Measurements from ENCODE around the gene DPH6. TPM values are rescaled to one million over a fixed set of nuclear protein-coding genes. Genes with fewer than 3 reads are reported as not detected.
"Not testable (repeated sequence)": the region's sequence is repeated elsewhere in the genome, so short reads cannot be mapped to it uniquely, and the experiment has no call there.

The DPH6 gene, protein sequence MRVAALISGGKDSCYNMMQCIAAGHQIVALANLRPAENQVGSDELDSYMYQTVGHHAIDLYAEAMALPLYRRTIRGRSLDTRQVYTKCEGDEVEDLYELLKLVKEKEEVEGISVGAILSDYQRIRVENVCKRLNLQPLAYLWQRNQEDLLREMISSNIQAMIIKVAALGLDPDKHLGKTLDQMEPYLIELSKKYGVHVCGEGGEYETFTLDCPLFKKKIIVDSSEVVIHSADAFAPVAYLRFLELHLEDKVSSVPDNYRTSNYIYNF
- total RNA-seq = 11.2 and 13.2 TPM in 2 replicates

DNA sequence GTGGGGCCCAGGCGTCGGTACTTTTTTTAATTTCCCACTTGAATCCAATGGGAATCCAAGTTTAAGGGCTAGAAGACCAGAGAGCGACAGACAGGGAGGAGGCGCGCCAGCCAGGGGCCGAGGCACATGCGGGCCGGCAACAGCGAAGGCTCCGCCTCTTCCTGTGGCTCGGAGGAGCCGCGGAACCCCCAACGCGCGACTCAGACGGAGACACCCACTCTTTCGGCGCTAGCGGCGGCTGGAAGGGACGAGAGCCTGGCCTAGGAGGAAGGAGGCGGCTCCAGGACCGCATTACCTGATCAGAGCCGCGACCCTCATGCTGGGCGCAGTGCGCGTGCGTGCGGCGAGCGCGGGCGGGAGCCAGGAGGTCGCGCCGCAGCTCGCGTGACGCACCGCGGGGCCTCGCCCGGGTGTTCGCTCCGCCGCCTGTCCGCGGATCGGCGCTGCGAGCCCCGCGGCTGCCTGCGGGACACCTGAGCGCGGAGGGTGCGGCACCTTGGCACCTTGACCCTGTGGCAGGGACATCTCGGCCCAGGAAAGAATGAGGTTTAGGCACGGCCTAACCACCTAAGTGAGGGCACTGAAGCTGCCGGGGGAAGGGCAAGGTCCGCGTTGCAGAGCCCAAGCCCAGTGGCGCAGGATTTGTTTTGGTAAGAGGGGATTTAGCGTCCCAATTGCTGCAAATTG is at the start of gene DPH6:
Gene DPH6, minus strand, starts transcription at position 342 of the 687 bp plus-strand sequence. Its CDS starts 24 bp downstream, at position 318.
- peak within 1 kb of the TSS; percentile 92 for H3K4me3 Mint-ChIP-seq (ENCODE audit: low read depth)
- no peaks in the 10 kb centered on the region for H3K9me3 Mint-ChIP-seq
- intact Hi-C loops (cut with micrococcal nuclease) = loop anchor here (10.0 kb wide), 2 partner anchors 119 to 551 kb away; no protein-coding TSS in a partner anchor
- no peaks in the 10 kb centered on the region for H3K36me3 Mint-ChIP-seq (ENCODE audit: low read depth)
- peak within 1 kb of the TSS; percentile 96 for H3K27ac Mint-ChIP-seq
- peak; percentile 78 for DNase-seq (ENCODE audit: low spot score)
- no peaks in the 10 kb centered on the region for H3K27me3 Mint-ChIP-seq (ENCODE audit: low read depth)
- peaks cover 16% of the 10 kb centered on the region for H3K4me1 Mint-ChIP-seq (ENCODE audit: low read depth)

DNA sequence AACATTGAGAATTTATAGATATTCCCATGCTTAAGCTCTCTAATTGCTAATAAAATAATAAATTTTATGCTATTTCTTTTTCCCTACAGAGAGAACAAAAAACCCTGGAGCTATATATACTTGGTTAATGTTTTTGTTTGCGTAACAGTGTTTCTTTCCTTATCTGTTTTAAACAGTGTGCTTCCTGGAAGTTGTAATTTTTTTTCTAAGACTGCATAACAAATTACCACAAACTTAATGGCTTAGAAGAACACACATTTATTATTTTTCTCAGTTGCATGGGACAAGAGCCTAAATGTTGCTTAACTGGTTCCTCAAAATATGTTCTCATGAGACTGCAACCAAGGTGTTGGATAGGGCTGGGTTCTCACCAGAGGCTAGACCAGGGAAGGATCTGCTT is 49.7 kb upstream of the DPH6 start:
- intact Hi-C loops (cut with micrococcal nuclease) = no loop called here
- DNase-seq (ENCODE audit: low spot score) = no peak
- no peaks in the 10 kb centered on the region for H3K27me3 Mint-ChIP-seq (ENCODE audit: low read depth)
- H3K9me3 Mint-ChIP-seq = peaks cover 4% of the 10 kb centered on the region
- H3K27ac Mint-ChIP-seq = no peak overlapping the region
- H3K36me3 Mint-ChIP-seq (ENCODE audit: low read depth) = no peaks in the 10 kb centered on the region
- no peaks in the 10 kb centered on the region for H3K4me1 Mint-ChIP-seq (ENCODE audit: low read depth)
- H3K4me3 Mint-ChIP-seq (ENCODE audit: low read depth) = no peak overlapping the region

DNA sequence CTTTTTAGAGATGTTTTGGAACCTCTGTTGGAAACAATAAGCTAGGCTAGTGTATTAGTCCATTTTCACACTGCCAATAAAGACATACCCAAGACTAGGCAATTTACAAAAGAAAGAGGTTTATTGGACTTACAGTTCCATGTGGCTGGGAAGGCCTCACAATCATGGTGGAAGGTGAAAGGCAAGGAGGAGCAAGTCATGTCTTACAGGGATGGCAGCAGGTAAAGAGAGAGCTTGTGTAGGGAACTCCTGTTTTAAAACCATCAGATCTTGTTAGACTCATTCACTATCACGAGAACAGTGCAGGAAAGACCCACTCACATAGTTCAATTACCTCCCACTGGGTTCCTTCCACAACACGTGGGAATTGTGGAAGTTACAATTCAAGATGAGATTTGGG is 46.0 kb upstream of the DPH6 start:
- H3K4me3 Mint-ChIP-seq (ENCODE audit: low read depth); H3K4me1 Mint-ChIP-seq (ENCODE audit: low read depth); H3K36me3 Mint-ChIP-seq (ENCODE audit: low read depth); H3K9me3 Mint-ChIP-seq; H3K27me3 Mint-ChIP-seq (ENCODE audit: low read depth); DNase-seq (ENCODE audit: low spot score); intact Hi-C loops (cut with micrococcal nuclease); H3K27ac Mint-ChIP-seq: not testable (repeated sequence)

DNA sequence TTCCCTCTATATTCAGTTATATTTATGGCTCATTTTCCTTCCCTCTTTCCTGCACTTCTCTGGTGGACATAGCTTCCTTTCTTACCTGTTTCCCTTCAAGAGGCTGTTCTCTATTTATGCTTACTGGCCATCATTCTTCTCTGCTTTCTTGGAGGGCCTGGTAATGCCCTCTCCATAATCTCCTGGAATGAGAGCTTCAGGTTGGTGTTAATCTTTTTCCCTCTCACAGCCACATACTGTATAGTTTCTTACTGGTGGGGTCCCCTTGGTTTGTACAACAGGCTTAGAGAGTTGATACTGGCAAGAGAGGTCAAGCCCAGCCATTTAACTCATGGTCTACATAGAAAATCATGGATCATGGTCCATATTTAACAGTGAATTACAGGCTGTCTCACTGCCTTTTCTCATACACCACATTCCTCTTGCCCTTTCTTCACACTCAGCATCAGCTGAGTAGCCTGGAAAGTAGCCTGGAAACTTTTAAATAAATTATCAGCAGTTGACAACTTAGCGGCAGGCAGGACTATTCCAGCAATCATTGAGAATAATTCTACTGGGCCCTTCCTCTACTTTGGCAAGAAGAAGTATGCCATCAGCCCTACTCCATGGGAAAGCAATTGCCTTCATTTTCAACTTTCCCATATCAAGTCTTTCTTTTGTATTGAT is 38.0 kb upstream of the DPH6 start:
- no peaks in the 10 kb centered on the region for H3K9me3 Mint-ChIP-seq
- DNase-seq (ENCODE audit: low spot score) = no peak
- H3K27ac Mint-ChIP-seq = no peak overlapping the region
- no peaks in the 10 kb centered on the region for H3K4me1 Mint-ChIP-seq (ENCODE audit: low read depth)
- H3K27me3 Mint-ChIP-seq (ENCODE audit: low read depth) = peaks cover 6% of the 10 kb centered on the region
- H3K4me3 Mint-ChIP-seq (ENCODE audit: low read depth) = no peak overlapping the region
- intact Hi-C loops (cut with micrococcal nuclease) = no loop called here
- no peaks in the 10 kb centered on the region for H3K36me3 Mint-ChIP-seq (ENCODE audit: low read depth)

DNA sequence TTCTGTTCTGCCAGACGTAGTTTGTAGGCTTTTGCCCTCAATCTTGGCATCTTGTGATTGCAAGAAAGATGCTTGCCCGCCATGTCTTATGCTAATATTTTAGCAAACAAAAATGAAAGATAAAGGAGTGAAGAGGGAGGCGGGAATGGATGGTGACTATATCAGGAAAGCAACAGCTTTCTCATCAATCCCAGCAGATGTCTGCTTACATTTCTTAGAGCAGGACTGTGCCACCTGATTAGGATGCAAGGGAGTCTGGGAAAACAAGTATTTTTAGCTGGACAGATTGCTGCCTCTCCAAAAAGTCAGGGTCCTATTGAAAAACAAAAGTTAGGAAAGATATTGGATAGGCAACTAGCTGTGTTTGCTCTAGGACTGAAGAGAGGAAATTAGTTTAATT is 34.6 kb upstream of the DPH6 start:
- H3K9me3 Mint-ChIP-seq = no peaks in the 10 kb centered on the region
- intact Hi-C loops (cut with micrococcal nuclease) = no loop called here
- no peak overlapping the region for H3K4me3 Mint-ChIP-seq (ENCODE audit: low read depth)
- H3K27me3 Mint-ChIP-seq (ENCODE audit: low read depth) = peaks cover 6% of the 10 kb centered on the region
- DNase-seq (ENCODE audit: low spot score) = no peak
- no peaks in the 10 kb centered on the region for H3K4me1 Mint-ChIP-seq (ENCODE audit: low read depth)
- no peak overlapping the region for H3K27ac Mint-ChIP-seq
- no peaks in the 10 kb centered on the region for H3K36me3 Mint-ChIP-seq (ENCODE audit: low read depth)

DNA sequence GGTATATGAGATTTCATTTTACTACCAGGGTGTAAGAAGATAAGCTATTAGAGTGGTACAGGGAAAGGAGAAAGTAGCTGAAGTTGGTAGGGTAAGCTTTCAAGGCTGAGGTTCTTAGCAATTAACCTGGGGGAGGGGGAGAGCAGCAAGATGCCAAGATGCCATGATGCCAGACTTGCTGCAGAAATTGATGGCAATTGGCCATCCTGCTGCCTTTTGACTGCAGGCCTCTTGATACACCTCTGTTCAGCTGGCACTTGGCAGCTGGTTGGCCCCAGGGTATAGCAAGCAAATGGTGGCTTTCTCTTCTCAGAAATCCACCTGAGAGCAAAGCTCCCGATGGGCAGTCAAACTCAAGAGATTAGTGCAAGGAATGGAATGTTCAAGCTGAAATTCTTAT is 21.4 kb upstream of the DPH6 start:
- Mint-ChIP-seq H3K27me3 (ENCODE audit: low read depth) (no peaks in the 10 kb centered on the region), H3K27ac (no peak overlapping the region), H3K36me3 (ENCODE audit: low read depth) (no peaks in the 10 kb centered on the region), H3K9me3 (no peaks in the 10 kb centered on the region), H3K4me1 (ENCODE audit: low read depth) (no peaks in the 10 kb centered on the region), H3K4me3 (ENCODE audit: low read depth) (no peak overlapping the region)
- intact Hi-C loops (cut with micrococcal nuclease) = no loop called here
- no peak for DNase-seq (ENCODE audit: low spot score)

DNA sequence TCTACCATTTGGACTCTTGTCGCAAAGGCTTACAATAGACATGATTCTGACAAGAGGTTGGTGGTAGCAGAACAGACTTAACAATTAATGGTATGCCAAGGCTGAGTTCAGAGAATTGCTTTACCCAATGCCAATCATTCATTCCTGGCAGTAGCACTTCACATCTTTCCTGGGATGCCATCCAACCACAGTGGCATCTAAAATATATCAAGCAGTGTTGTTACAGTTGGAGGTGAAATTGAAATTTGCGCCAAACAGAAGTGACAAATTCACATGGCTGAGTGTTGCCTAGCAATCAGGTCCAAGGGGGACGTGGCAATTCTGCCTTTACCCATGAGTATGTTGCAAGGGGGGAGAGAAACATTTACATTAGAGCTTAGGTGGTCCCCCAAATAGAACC is 21.0 kb upstream of the DPH6 start:
- H3K36me3 Mint-ChIP-seq (ENCODE audit: low read depth) = no peaks in the 10 kb centered on the region

DNA sequence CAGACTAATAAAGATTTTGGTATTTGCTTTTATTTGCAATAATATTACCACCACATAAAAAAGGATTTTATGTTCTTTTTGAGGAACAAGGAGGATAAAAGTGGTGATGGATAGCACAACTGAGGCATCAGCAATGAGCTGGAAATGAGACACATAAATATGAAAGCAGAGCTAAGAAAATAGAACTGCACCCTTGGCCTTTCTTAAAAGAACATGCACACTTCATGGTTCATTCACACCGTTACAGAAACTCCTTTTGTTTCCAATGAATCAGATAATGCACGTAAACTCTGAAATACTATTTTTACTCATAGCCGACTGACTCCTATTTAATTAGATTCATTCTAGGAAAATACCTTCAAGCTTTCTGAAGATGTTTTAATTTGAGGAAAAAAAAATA is 19.9 kb upstream of the DPH6 start:
- no peak overlapping the region for H3K27ac Mint-ChIP-seq
- no peaks in the 10 kb centered on the region for H3K36me3 Mint-ChIP-seq (ENCODE audit: low read depth)
- H3K27me3 Mint-ChIP-seq (ENCODE audit: low read depth) = no peaks in the 10 kb centered on the region
- H3K4me3 Mint-ChIP-seq (ENCODE audit: low read depth) = no peak overlapping the region
- intact Hi-C loops (cut with micrococcal nuclease) = no loop called here
- no peak for DNase-seq (ENCODE audit: low spot score)
- no peaks in the 10 kb centered on the region for H3K4me1 Mint-ChIP-seq (ENCODE audit: low read depth)
- H3K9me3 Mint-ChIP-seq = no peaks in the 10 kb centered on the region

More for the DNA sequence above, 21.0 kb upstream of the DPH6 start:
- Mint-ChIP-seq H3K9me3 (no peaks in the 10 kb centered on the region), H3K4me1 (ENCODE audit: low read depth) (no peaks in the 10 kb centered on the region), H3K27ac (no peak overlapping the region), H3K27me3 (ENCODE audit: low read depth) (no peaks in the 10 kb centered on the region), H3K4me3 (ENCODE audit: low read depth) (no peak overlapping the region)
- intact Hi-C loops (cut with micrococcal nuclease) = no loop called here
- no peak for DNase-seq (ENCODE audit: low spot score)

DNA sequence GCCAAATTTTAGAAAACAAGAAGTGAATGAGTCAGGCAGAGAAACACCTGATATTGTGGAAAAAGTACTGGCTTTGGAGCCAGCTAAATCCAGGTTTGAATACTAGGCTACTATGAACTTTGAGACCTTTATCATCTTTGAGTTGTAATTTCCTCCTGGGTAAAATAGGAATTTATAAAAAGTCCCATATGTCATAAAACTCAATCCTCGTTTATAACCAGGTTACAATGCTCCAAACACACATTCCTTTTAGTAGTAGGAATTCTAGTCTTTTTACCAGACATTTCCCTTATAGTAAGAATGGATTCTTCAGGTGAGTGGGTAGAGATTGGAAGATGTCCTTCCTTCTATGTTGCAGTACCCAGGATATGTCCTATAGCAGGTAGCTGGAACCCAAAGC is 16.7 kb upstream of the DPH6 start:
- Mint-ChIP-seq H3K9me3 (no peaks in the 10 kb centered on the region), H3K27ac (no peak overlapping the region), H3K4me3 (ENCODE audit: low read depth) (no peak overlapping the region), H3K4me1 (ENCODE audit: low read depth) (no peaks in the 10 kb centered on the region), H3K36me3 (ENCODE audit: low read depth) (no peaks in the 10 kb centered on the region), H3K27me3 (ENCODE audit: low read depth) (no peaks in the 10 kb centered on the region)
- intact Hi-C loops (cut with micrococcal nuclease) = no loop called here
- no peak for DNase-seq (ENCODE audit: low spot score)

DNA sequence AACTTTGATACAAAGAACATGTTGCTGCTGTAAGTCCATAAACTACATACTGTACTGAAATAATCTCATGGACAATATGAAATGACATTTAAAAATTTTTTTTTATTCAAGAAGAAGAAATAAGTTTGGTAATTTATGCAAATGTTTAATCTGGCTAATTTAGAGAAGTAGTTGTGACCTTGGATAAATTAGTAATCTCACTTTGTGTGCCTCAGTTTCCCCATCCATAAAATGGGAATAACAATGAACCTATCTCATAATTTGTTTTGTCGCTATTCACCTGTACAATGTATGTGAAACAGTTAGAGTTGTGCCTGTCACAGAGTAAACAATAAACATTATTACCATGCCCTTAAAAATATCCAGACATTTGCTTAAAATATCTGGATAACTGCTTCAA is 15.3 kb upstream of the DPH6 start:
- intact Hi-C loops (cut with micrococcal nuclease) = no loop called here
- H3K36me3 Mint-ChIP-seq (ENCODE audit: low read depth) = no peaks in the 10 kb centered on the region
- no peaks in the 10 kb centered on the region for H3K4me1 Mint-ChIP-seq (ENCODE audit: low read depth)
- H3K27me3 Mint-ChIP-seq (ENCODE audit: low read depth) = no peaks in the 10 kb centered on the region
- no peak for DNase-seq (ENCODE audit: low spot score)
- no peak overlapping the region for H3K4me3 Mint-ChIP-seq (ENCODE audit: low read depth)
- H3K9me3 Mint-ChIP-seq = no peaks in the 10 kb centered on the region
- H3K27ac Mint-ChIP-seq = no peak overlapping the region

DNA sequence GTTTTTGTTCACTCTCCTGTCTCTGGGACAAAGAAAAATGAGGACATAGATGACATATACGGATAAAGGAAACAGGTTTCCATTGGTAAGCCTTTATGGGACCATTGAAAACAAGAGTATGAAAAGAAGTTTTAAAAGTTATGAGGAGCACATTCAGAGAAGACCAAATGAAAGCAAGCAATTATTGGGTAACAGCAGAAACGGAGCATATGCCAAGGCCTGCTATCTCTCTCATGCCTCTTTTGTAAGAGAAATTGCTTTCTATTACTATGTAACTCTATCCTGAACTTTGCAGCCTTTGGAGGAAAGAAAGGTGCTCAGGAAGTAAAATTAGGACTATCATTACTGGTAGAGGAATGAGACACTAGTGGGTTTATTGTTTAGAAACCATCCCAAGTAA is 14.9 kb upstream of the DPH6 start:
- Mint-ChIP-seq H3K9me3 (no peaks in the 10 kb centered on the region), H3K4me3 (ENCODE audit: low read depth) (no peak overlapping the region), H3K27ac (no peak overlapping the region), H3K36me3 (ENCODE audit: low read depth) (no peaks in the 10 kb centered on the region), H3K27me3 (ENCODE audit: low read depth) (no peaks in the 10 kb centered on the region), H3K4me1 (ENCODE audit: low read depth) (no peaks in the 10 kb centered on the region)
- intact Hi-C loops (cut with micrococcal nuclease) = no loop called here
- DNase-seq (ENCODE audit: low spot score) = no peak

DNA sequence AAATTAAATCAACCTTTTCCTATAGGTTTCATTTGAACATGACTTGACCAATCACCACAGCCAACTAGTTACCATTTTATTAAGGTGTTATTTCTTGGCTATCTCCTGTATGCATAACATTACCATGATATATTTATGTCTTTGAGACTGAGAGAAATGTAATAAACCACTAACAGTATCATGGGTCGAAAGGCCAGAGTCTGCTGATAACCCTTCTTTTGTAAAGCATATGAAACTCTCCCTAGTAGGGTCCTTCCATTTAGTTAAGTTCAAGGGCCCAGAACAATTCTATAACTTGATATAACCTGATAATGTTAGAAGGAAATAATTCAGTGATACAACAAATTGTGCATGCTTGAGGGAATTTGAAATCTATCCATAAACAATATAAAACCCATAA is 14.3 kb upstream of the DPH6 start:
- intact Hi-C loops (cut with micrococcal nuclease) = no loop called here
- H3K9me3 Mint-ChIP-seq = no peaks in the 10 kb centered on the region
- no peak for DNase-seq (ENCODE audit: low spot score)
- H3K4me3 Mint-ChIP-seq (ENCODE audit: low read depth) = no peak overlapping the region
- H3K27ac Mint-ChIP-seq = no peak overlapping the region
- H3K4me1 Mint-ChIP-seq (ENCODE audit: low read depth) = no peaks in the 10 kb centered on the region
- no peaks in the 10 kb centered on the region for H3K27me3 Mint-ChIP-seq (ENCODE audit: low read depth)
- H3K36me3 Mint-ChIP-seq (ENCODE audit: low read depth) = no peaks in the 10 kb centered on the region

DNA sequence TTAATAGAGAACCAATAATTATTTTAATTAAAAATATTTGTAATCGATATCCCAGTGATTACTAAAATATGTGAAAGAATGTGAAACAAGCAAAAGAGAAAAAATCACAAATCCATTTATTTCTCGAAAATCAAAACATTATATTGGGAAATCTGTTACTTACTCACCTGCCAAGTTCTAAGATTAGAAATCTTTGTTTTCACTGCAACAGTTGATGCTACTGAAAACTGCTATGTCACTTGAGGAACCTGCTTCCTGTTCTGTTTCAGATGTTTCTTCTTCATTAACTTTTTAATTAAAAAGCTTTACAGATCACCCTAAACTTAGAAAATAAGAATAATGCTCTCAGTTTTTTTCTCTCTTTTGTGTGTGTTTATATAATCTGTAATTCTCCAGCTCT is 13.7 kb upstream of the DPH6 start:
- intact Hi-C loops (cut with micrococcal nuclease) = no loop called here
- Mint-ChIP-seq H3K9me3 (no peaks in the 10 kb centered on the region), H3K4me3 (ENCODE audit: low read depth) (no peak overlapping the region), H3K36me3 (ENCODE audit: low read depth) (no peaks in the 10 kb centered on the region), H3K4me1 (ENCODE audit: low read depth) (no peaks in the 10 kb centered on the region), H3K27me3 (ENCODE audit: low read depth) (no peaks in the 10 kb centered on the region), H3K27ac (no peak overlapping the region)
- DNase-seq (ENCODE audit: low spot score) = no peak
